ENCODE results near the gene PLTP. TPM values are rescaled to one million over a fixed set of nuclear protein-coding genes. Genes with fewer than 3 reads are reported as not detected.
A peak's percentile ranks its signal among the peaks of the same experiment; 100 is the strongest.

The PLTP gene
- total and polyA plus RNA-seq, 2 of the 13 experiments (the other 11 are each of a cell fraction or from before 2014, with no cell fraction given): 16.9 to 28.6 TPM

- TF ChIP-seq, protein P1, sequence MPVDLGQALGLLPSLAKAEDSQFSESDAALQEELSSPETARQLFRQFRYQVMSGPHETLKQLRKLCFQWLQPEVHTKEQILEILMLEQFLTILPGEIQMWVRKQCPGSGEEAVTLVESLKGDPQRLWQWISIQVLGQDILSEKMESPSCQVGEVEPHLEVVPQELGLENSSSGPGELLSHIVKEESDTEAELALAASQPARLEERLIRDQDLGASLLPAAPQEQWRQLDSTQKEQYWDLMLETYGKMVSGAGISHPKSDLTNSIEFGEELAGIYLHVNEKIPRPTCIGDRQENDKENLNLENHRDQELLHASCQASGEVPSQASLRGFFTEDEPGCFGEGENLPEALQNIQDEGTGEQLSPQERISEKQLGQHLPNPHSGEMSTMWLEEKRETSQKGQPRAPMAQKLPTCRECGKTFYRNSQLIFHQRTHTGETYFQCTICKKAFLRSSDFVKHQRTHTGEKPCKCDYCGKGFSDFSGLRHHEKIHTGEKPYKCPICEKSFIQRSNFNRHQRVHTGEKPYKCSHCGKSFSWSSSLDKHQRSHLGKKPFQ (CRISPR knock-in tag; IDR thresholded peaks at IDR 0.05; ENCODE audit: insufficient replicate concordance): peak; percentile 54
- TF ChIP-seq REST (IDR thresholded peaks at IDR 0.05; ENCODE audit: borderline replicate concordance in 1 of 2, low read depth in 1 of 2, low read length in 2 of 2) (no peak; a peak in 1 of 4 replicates), ZNF225 (CRISPR knock-in tag; IDR thresholded peaks at IDR 0.05) (no peak), ZBTB7A (CRISPR knock-in tag; IDR thresholded peaks at IDR 0.05) (no peak; the same call in 1 of the 2 replicates), RXRA (CRISPR knock-in tag; IDR thresholded peaks at IDR 0.05) (peak; percentile 43; the same call in 1 of the 2 replicates), ZFP90 (CRISPR knock-in tag; IDR thresholded peaks at IDR 0.05; ENCODE audit: borderline replicate concordance) (peak; percentile 65), CHD2 (IDR thresholded peaks at IDR 0.05; ENCODE audit: low read depth, low read length) (no peak; the same call in 1 of the 2 replicates), ZNF446 (CRISPR knock-in tag; IDR thresholded peaks at IDR 0.05) (no peak), ZNF281 (CRISPR knock-in tag; IDR thresholded peaks at IDR 0.05; ENCODE audit: borderline replicate concordance) (peak; percentile 76; the same call in 1 of the 2 replicates), HDAC6 (IDR thresholded peaks at IDR 0.05; ENCODE audit: low read depth, low read length) (no peak), ZNF543 (CRISPR knock-in tag; IDR thresholded peaks at IDR 0.05) (no peak), ZSCAN22 (CRISPR knock-in tag; IDR thresholded peaks at IDR 0.05) (no peak; the same call in 1 of the 2 replicates), SRSF1 (optimal IDR thresholded peaks at IDR 0.05; ENCODE audit: low read depth, low read length) (peak; percentile 22), SNAPC2 (CRISPR knock-in tag; IDR thresholded peaks at IDR 0.05) (peak; percentile 22; the same call in 1 of the 2 replicates), ZNF335 (CRISPR knock-in tag; IDR thresholded peaks at IDR 0.05) (no peak)
- TF ChIP-seq, protein P2, sequence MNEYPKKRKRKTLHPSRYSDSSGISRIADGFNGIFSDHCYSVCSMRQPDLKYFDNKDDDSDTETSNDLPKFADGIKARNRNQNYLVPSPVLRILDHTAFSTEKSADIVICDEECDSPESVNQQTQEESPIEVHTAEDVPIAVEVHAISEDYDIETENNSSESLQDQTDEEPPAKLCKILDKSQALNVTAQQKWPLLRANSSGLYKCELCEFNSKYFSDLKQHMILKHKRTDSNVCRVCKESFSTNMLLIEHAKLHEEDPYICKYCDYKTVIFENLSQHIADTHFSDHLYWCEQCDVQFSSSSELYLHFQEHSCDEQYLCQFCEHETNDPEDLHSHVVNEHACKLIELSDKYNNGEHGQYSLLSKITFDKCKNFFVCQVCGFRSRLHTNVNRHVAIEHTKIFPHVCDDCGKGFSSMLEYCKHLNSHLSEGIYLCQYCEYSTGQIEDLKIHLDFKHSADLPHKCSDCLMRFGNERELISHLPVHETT (CRISPR knock-in tag; conservative IDR thresholded peaks at IDR 0.05): peak; percentile 25; the same call in 1 of the 2 replicates
- TF ChIP-seq, protein P3, sequence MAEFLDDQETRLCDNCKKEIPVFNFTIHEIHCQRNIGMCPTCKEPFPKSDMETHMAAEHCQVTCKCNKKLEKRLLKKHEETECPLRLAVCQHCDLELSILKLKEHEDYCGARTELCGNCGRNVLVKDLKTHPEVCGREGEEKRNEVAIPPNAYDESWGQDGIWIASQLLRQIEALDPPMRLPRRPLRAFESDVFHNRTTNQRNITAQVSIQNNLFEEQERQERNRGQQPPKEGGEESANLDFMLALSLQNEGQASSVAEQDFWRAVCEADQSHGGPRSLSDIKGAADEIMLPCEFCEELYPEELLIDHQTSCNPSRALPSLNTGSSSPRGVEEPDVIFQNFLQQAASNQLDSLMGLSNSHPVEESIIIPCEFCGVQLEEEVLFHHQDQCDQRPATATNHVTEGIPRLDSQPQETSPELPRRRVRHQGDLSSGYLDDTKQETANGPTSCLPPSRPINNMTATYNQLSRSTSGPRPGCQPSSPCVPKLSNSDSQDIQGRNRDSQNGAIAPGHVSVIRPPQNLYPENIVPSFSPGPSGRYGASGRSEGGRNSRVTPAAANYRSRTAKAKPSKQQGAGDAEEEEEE (CRISPR knock-in tag; IDR thresholded peaks at IDR 0.05; ENCODE audit: borderline replicate concordance): 0 out of 2 replicates have a peak, but pooled peaks have one; percentile 45
Measured at GRCh38 chr20:45933266-45934045, 21.5 kb upstream of the PLTP start (continued).

All from HepG2 (cell line).